Mesendoderm (in vitro differentiated cells): Measurements from ENCODE around the gene GLCE.

Experiments used
- DNase-seq: peaks from one replicate; pipeline ENCODE4 v3.0.0; 2013
- H2AK5ac ChIP-seq: 2 replicates; pipeline ENCODE4 v1.6.1; 2013; ENCODE audit warnings: low read length, inconsistent platforms
- H2BK120ac ChIP-seq: 2 replicates; pipeline ENCODE4 v1.6.1; 2013; ENCODE audit warnings: low read depth, mild to moderate bottlenecking, low read length, moderate library complexity, mixed read lengths
- H2BK15ac ChIP-seq: replicated peaks from 2 replicates; pipeline ENCODE4 v1.6.1; 2013; ENCODE audit warnings: low read depth, mild to moderate bottlenecking, moderate library complexity
- H2BK5ac ChIP-seq: 2 replicates; pipeline ENCODE4 v1.6.1; 2013; ENCODE audit warnings: low read length, inconsistent platforms
- H3K18ac ChIP-seq: 2 replicates; pipeline ENCODE4 v1.6.1; 2013; ENCODE audit warnings: mild to moderate bottlenecking, low read length, mixed read lengths
- H3K23ac ChIP-seq: one replicate; pipeline ENCODE4 v1.6.1; 2013; ENCODE audit warnings: low read length
- H3K27ac ChIP-seq: 2 replicates; pipeline ENCODE4 v1.5.1; 2013; ENCODE audit warnings: low read depth, mild to moderate bottlenecking, inconsistent platforms, low read length, moderate library complexity
- H3K27me3 ChIP-seq: 2 replicates; pipeline ENCODE4 v1.6.1; 2013; ENCODE audit warnings: low read length, control low read depth, mild to moderate bottlenecking, inconsistent platforms; ENCODE audit not compliant: insufficient read depth, poor library complexity
- H3K36me3 ChIP-seq: 2 replicates; pipeline ENCODE4 v1.6.1; 2013; ENCODE audit warnings: low read length, inconsistent platforms; ENCODE audit not compliant: control insufficient read depth, insufficient read depth
- H3K4ac ChIP-seq: one replicate; pipeline ENCODE4 v1.6.1; 2013; ENCODE audit warnings: low read depth, mild to moderate bottlenecking, low read length, moderate library complexity
- H3K4me1 ChIP-seq: 2 replicates; pipeline ENCODE4 v1.6.1; 2013; ENCODE audit warnings: low read depth, low read length, inconsistent platforms; ENCODE audit not compliant: control insufficient read depth
- H3K4me2 ChIP-seq: 2 replicates; pipeline ENCODE4 v1.6.1; 2013; ENCODE audit warnings: low read length
- H3K4me3 ChIP-seq: 2 replicates; pipeline ENCODE4 v1.5.1; 2013; ENCODE audit warnings: mild to moderate bottlenecking, low read length
- H3K56ac ChIP-seq: one replicate; pipeline ENCODE4 v1.6.1; 2013; ENCODE audit warnings: low read length
- H3K79me1 ChIP-seq: 2 replicates; pipeline ENCODE4 v1.6.1; 2013; ENCODE audit warnings: low read length, inconsistent platforms
- H3K79me2 ChIP-seq: 2 replicates; pipeline ENCODE4 v1.6.1; 2013; ENCODE audit warnings: mild to moderate bottlenecking, low read length; ENCODE audit not compliant: control insufficient read depth, insufficient read depth
- H3K9ac ChIP-seq: 2 replicates; pipeline ENCODE4 v1.6.1; 2013; ENCODE audit warnings: low read length, inconsistent platforms
- H4K5ac ChIP-seq: one replicate; pipeline ENCODE4 v1.6.1; 2013; ENCODE audit warnings: low read length
- H4K8ac ChIP-seq: one replicate; pipeline ENCODE4 v1.6.1; 2013; ENCODE audit warnings: low read depth, mild to moderate bottlenecking, control low read depth, low read length, moderate library complexity
- WGBS: extraction: QIAGEN DNeasy Blood & Tissue Kit; methylation state at CpG from one replicate; pipeline ENCODE4 v1.1.7; 2013; ENCODE audit warnings: low lambda C conversion rate, missing lambda C conversion rate; ENCODE audit not compliant: insufficient coverage; ENCODE audit errors: extremely low coverage; 5-methylcytosine and 5-hydroxymethylcytosine counted together

The GLCE gene

DNA sequence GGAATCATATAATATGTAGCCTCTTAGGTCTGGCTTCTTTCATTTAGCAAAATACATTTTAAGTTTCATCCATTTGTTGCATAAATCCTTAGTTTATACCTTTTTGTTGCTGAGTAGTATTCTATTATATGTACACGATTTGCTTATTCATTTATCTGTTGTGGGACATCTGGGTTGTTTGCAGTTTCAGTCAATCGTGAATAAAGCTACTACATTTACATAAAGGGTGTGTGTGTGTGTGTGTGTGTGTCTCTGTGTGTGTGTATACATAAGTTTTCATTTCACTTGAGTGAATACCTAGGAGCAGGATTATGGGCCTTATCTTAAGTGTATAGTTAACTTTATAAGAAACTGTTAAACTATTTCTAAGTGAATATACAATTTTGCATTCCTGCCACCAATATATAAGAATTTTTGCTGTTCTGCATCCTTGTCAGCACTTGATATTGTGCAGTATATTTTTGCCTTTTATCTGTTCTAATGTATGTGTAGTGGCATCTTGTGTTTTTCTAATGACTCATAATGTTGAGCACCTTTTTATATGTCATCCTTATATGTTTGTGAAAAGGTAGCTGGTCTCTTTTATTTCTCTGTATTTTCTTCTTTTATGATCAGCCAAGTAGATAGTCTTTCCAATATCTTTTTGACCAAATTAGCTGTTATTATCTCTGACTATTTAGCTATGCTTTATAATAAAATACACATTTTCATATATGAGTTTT lies 55.0 kb downstream of the GLCE start:
- Histone ChIP-seq H3K4me3 (no peak overlapping the region), H3K56ac (no peak overlapping the region), H2AK5ac (no peak overlapping the region), H3K27me3 (no peaks in the 10 kb centered on the region), H4K8ac (no peak overlapping the region), H3K4ac (no peak overlapping the region), H3K79me1 (no peaks in the 10 kb centered on the region), H3K18ac (no peak overlapping the region), H3K23ac (no peak overlapping the region), H3K36me3 (no peaks in the 10 kb centered on the region), H3K9ac (no peak overlapping the region), H2BK120ac (no peak overlapping the region), H2BK5ac (no peak overlapping the region), H3K27ac (no peak overlapping the region), H4K5ac (no peak overlapping the region), H3K4me2 (no peak overlapping the region), H2BK15ac (no peak overlapping the region), H3K79me2 (no peaks in the 10 kb centered on the region), H3K4me1 (no peaks in the 10 kb centered on the region)
- DNase-seq: no peak
- no CpG with 5 or more reads among the region's 2 CpGs for WGBS

DNA sequence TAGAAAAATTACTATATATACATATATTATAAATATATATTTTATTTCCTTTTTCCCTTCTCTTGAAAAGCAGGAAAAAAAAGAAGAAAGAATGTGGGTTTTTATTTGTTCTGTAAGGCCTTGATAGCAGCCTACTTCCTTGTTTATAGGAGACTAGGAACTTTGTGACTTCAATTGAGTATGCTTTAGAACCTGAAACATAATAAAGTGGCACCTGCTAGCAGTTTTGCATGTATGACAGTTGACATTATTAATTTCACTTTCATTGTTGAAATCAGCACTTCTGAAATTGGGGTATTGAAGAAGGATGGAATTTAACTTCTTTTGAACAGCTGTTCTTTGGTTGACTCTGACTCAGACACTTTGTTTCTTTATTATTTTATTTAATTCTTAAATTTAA lies 56.9 kb downstream of the GLCE start:
- no peaks in the 10 kb centered on the region for H3K79me2 ChIP-seq
- H3K4me1 ChIP-seq: no peaks in the 10 kb centered on the region
- no peak overlapping the region for H2BK120ac ChIP-seq
- H2AK5ac ChIP-seq: no peak overlapping the region
- H3K18ac ChIP-seq: no peak overlapping the region
- H2BK5ac ChIP-seq: no peak overlapping the region
- no peaks in the 10 kb centered on the region for H3K79me1 ChIP-seq
- no peak overlapping the region for H3K4me3 ChIP-seq
- no peak overlapping the region for H3K9ac ChIP-seq
- H3K27ac ChIP-seq: no peak overlapping the region
- H3K4me2 ChIP-seq: no peak overlapping the region
- DNase-seq: no peak
- no peak overlapping the region for H3K23ac ChIP-seq
- H4K8ac ChIP-seq: no peak overlapping the region
- no peak overlapping the region for H3K56ac ChIP-seq
- no peak overlapping the region for H4K5ac ChIP-seq
- no peaks in the 10 kb centered on the region for H3K27me3 ChIP-seq
- H3K4ac ChIP-seq: no peak overlapping the region
- no peaks in the 10 kb centered on the region for H3K36me3 ChIP-seq
- no peak overlapping the region for H2BK15ac ChIP-seq

DNA sequence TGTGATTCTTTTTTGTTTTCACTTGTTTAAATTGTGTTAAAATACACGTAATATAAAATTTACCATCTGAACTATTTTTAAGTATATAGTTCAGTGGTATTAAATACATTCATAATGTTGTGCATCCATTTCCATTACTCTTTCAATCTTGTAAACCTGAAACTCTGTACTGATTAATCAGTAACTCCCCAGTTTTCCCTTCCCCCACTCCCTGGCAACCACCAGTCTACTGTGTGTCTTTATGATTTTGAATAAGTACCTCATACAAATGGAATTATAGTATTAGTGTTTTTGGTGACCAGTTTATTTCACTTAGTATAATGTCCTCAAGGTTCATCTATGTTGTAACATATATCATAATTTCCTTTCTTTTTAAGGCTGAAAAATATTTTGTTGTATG lies 59.3 kb downstream of the GLCE start:
- no peak overlapping the region for H3K27ac ChIP-seq
- no CpG with 5 or more reads among the region's 1 CpG for WGBS
- no peak overlapping the region for H3K4me2 ChIP-seq
- H3K36me3 ChIP-seq: no peaks in the 10 kb centered on the region
- no peak overlapping the region for H2AK5ac ChIP-seq
- H3K9ac ChIP-seq: no peak overlapping the region
- peaks cover 3% of the 10 kb centered on the region for H3K4me1 ChIP-seq
- H3K79me2 ChIP-seq: no peaks in the 10 kb centered on the region
- H2BK15ac ChIP-seq: no peak overlapping the region
- H3K56ac ChIP-seq: no peak overlapping the region
- no peak overlapping the region for H3K18ac ChIP-seq
- no peaks in the 10 kb centered on the region for H3K79me1 ChIP-seq
- no peaks in the 10 kb centered on the region for H3K27me3 ChIP-seq
- no peak overlapping the region for H4K5ac ChIP-seq
- DNase-seq: no peak
- no peak overlapping the region for H4K8ac ChIP-seq
- H3K23ac ChIP-seq: no peak overlapping the region
- H3K4me3 ChIP-seq: no peak overlapping the region
- no peak overlapping the region for H2BK120ac ChIP-seq
- H3K4ac ChIP-seq: no peak overlapping the region
- H2BK5ac ChIP-seq: no peak overlapping the region

DNA sequence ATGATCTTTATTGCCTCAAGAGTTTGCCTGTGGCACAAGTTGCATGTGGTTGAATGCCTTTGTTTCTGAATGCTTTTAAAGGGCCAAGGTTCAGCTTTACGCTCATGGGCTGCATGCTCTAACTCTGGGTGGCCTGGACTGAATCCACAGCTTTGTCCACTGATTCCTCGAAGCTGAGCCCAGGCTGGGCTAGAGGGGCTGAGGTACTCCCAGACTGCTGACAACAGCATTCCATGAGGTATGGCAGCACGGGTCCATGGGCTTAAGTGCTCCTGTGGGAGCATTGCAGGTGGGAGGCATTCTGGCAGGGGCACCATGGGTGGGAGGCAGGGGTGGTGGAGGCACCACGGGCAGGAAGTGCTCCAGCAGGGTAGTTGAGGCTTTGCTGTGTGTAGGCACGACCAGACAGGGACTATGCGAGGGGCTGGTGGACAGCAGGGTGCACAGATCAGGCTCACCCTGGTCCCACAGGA lies 61.6 kb downstream of the GLCE start:
- Histone ChIP-seq H3K4me2 (no peak overlapping the region), H3K79me2 (no peaks in the 10 kb centered on the region), H4K8ac (no peak overlapping the region), H3K79me1 (no peaks in the 10 kb centered on the region), H3K9ac (no peak overlapping the region), H3K4me1 (peaks cover 3% of the 10 kb centered on the region), H3K27ac (no peak overlapping the region), H3K23ac (no peak overlapping the region), H2BK5ac (no peak overlapping the region), H4K5ac (no peak overlapping the region), H2BK15ac (no peak overlapping the region), H3K56ac (no peak overlapping the region), H3K27me3 (no peaks in the 10 kb centered on the region), H2BK120ac (no peak overlapping the region), H3K36me3 (no peaks in the 10 kb centered on the region), H3K18ac (no peak overlapping the region), H3K4ac (no peak overlapping the region), H3K4me3 (no peak overlapping the region), H2AK5ac (no peak overlapping the region)
- WGBS: no CpG with 5 or more reads among the region's 6 CpGs
- no peak for DNase-seq

DNA sequence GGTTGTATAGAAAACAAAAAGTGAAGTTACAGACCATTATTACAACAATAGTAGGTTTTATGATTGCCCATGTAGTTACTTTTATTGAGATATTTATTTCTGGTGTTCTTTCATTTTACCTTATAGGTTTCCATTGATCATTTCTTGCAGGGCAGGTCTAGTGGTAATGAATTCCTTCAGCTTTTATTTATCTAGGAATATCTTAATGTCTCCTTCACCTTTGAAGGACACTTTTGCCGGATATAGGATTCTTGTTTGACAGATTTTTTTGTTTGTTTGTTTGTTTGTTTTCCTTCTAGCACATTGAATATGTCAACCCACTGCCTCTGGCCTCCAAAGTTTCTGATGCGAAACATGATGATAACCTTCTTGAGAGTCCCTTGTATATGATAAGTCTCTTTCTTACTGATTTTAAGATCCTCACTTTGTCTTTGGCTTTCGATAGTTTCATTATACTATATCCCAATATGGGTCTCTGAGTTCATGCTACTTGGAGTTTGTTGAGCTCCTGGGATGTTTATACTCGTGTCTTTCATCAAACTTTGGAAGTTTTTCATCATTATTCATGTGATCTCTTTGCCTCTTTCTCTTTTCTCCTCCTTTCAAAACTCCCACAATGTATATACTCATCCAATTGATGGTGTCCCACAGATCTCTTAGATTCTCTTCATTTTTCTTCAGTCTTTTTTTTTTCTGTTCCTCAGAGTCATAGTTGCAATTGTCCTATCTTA lies 62.8 kb downstream of the GLCE start:
- no peak overlapping the region for H2BK15ac ChIP-seq
- H3K56ac ChIP-seq: no peak overlapping the region
- H3K27me3 ChIP-seq: no peaks in the 10 kb centered on the region
- no peak overlapping the region for H3K9ac ChIP-seq
- WGBS: no CpG with 5 or more reads among the region's 4 CpGs
- H3K79me1 ChIP-seq: no peaks in the 10 kb centered on the region
- no peak overlapping the region for H4K8ac ChIP-seq
- DNase-seq: no peak
- H2BK120ac ChIP-seq: no peak overlapping the region
- H3K4me1 ChIP-seq: peaks cover 3% of the 10 kb centered on the region
- H3K27ac ChIP-seq: no peak overlapping the region
- no peak overlapping the region for H3K4ac ChIP-seq
- no peaks in the 10 kb centered on the region for H3K79me2 ChIP-seq
- no peak overlapping the region for H3K4me3 ChIP-seq
- H3K4me2 ChIP-seq: no peak overlapping the region
- H4K5ac ChIP-seq: no peak overlapping the region
- H2BK5ac ChIP-seq: no peak overlapping the region
- H3K18ac ChIP-seq: no peak overlapping the region
- no peak overlapping the region for H3K23ac ChIP-seq
- no peak overlapping the region for H2AK5ac ChIP-seq
- H3K36me3 ChIP-seq: no peaks in the 10 kb centered on the region
